Measurements from ENCODE around the gene SOBP.

The SOBP gene

GRCh38 chr6:107591346-107591745 is 101.4 kb downstream of the SOBP start:
- DNase-seq: no peak

GRCh38 chr6:107592806-107593205 is 102.9 kb downstream of the SOBP start:
- no peak for DNase-seq

DNA sequence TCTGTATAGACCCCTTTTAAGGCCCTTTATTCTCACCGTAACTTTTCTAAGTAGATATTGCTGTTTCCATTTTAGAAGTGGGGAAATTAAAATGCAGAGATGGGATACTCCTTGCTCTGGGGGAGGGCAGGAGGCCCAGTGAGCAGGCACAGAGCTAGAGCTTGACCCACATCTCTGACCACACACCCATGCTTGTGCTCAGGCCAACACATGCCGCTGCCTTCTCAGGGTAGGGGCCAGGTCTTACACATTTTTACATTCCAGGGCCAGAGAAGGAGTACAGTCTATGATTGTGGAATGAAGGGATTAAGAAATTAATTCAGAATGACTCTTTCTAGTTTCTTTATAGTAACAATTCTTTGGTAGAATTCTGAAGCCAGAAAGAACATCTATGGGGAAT is 104.8 kb downstream of the SOBP start:
- no peak for DNase-seq

- no peak for DNase-seq
Measured at GRCh38 chr6:107598091-107598490, 108.2 kb downstream of the SOBP start.

- DNase-seq: no peak
Measured at GRCh38 chr6:107599043-107599442, 109.1 kb downstream of the SOBP start.

GRCh38 chr6:107600121-107600520 is 110.2 kb downstream of the SOBP start:
- DNase-seq: no peak

DNA sequence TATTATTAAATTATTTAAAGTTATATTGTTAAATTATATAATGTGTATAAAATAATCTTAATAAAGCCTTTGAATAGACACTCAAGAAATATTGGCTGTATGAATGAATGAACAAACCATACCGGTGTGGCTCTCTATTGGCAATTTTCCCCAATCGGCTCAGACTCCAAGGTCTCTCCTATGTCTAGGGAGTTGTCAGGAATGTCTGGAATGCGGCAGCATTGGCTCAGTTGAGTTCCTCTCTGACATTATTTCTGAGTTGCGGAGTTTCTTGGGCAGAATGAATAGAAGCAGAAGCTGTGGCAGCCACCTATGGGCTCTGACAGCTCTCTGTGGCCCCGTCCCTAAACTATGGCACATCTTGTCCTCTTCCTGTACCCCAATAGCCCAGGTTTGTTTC is 111.0 kb downstream of the SOBP start:
- DNase-seq: no peak

GRCh38 chr6:107601406-107601805 is 111.5 kb downstream of the SOBP start:
- no peak for DNase-seq

GRCh38 chr6:107602321-107603005 is 112.5 kb downstream of the SOBP start:
- no peak for DNase-seq

DNA sequence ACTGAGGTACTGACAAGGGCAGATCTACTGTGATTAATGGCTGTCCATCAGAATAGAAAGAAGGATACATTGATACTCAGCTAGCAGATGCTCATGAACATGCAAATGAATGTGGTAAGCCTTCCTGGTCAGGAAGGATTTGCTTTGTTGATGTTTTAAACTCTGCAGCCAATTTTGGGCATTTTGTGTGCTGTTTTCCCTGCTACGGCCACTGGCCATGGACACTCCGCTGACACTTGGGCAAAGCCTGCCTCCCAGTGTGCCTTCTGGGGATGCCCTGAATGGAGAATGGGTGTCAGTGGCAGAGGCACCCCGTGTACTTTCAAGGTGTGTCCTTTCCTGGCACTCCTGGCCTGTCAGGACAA is 113.1 kb downstream of the SOBP start:
- no peak for DNase-seq

GRCh38 chr6:107604549-107604948 is 114.6 kb downstream of the SOBP start:
- DNase-seq: no peak

GRCh38 chr6:107606407-107606806 is 116.5 kb downstream of the SOBP start:
- no peak for DNase-seq

DNA sequence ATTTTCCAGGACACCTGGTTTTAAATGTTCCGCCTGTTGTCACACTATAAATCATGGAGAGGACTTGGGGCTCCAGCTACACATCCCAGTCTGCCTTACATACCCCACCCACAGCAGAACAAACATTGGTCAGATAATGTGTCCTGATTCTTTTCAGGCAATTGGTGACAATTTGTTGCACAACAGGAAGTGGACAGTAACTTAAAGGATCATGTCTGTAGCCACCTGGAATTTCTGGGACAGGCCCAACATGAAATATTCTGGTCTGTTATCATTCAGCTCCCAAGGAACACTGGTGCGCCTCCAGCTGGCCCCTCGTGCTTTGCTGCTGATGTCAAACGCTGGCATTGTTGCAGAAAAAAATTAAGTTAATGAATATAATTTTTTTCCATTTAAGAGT is 117.2 kb downstream of the SOBP start:
- DNase-seq: no peak

- no peak for DNase-seq
Measured at GRCh38 chr6:107611094-107611810, 121.3 kb downstream of the SOBP start.

DNA sequence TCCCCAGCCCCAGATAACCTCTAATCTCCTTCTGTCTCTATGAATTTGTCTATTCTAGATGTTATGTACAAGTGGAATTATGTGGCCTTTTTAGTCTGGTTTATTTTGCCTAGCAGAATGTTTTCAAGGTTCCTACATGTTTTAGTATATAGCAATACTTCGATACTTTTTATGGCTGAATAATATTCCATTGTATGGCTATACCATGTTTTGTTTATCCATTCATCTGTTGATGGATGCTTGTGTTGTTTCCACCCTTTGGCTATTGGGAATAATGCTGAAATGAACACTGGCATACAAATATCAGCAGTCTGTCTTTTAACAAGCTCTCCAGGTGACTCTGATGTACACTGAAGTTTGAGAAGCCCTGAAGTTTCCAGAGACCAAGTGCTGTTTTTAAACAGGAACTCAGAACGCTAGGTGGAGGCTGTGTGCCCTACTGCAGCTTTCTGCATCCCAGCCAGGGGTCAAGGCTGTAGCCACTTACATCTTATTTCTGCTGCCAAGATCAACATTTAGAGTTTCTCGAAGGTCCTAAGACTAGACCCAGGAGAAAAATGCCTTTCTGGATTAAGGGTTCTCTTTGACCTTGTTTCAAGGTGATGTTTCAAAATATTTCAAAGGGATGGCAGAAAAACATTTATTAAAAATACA is 123.0 kb downstream of the SOBP start:
- no peak for DNase-seq

GRCh38 chr6:107613651-107614379 is 123.9 kb downstream of the SOBP start:
- DNase-seq: no peak

DNA sequence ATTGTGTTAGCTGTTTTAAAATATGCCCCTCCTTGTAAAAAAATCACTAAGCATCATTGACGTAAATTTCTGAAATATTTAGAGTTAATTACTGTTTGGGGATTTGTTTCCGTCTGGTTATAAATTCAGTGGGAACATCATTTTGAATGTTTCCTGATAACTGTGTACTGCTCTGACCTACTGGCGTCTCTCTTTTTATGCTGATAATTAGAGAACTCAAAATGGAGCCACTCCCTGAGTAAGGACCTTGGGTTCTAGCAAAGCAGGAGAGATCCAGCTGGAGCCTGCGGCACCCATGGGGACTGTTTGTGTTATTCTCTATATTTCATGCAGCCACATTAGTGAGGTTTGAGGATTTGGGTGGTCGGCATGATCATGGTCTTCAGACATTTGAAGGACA is 124.9 kb downstream of the SOBP start:
- DNase-seq: no peak

GRCh38 chr6:107616775-107617174 is 126.9 kb downstream of the SOBP start:
- no peak for DNase-seq

GRCh38 chr6:107617341-107617932 is 127.5 kb downstream of the SOBP start:
- DNase-seq: no peak

GRCh38 chr6:107618672-107619071 is 128.8 kb downstream of the SOBP start:
- DNase-seq: peak; percentile 26

GRCh38 chr6:107620732-107621131 is 130.8 kb downstream of the SOBP start:
- no peak for DNase-seq

- no peak for DNase-seq
Measured at GRCh38 chr6:107621229-107621937, 131.5 kb downstream of the SOBP start.

DNA sequence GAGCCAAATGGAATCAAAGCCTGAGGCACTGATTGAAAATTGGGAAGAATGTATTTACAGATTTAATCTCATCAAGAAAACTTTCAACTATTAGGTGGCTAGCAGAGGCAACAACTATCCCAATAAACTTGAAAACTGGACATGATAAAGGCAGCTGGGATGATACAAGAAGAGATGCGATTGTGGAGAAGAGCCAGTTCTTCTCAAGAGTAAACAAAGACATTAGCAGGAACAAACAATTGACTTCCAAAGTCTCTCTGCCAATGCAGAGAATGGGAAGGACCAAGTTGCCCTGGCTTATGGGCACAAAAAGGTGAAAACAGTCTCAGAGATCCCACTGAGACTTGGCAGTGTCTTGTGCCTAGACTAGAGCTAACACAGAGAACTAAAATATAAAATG is 132.4 kb downstream of the SOBP start:
- no peak for DNase-seq
